Measurements from ENCODE around the gene FBXL4. TPM values are rescaled to one million over a fixed set of nuclear protein-coding genes. Genes with fewer than 3 reads are reported as not detected.

The FBXL4 gene
- total RNA-seq, 1 donor from 2014 or later = 30.9 TPM

DNA sequence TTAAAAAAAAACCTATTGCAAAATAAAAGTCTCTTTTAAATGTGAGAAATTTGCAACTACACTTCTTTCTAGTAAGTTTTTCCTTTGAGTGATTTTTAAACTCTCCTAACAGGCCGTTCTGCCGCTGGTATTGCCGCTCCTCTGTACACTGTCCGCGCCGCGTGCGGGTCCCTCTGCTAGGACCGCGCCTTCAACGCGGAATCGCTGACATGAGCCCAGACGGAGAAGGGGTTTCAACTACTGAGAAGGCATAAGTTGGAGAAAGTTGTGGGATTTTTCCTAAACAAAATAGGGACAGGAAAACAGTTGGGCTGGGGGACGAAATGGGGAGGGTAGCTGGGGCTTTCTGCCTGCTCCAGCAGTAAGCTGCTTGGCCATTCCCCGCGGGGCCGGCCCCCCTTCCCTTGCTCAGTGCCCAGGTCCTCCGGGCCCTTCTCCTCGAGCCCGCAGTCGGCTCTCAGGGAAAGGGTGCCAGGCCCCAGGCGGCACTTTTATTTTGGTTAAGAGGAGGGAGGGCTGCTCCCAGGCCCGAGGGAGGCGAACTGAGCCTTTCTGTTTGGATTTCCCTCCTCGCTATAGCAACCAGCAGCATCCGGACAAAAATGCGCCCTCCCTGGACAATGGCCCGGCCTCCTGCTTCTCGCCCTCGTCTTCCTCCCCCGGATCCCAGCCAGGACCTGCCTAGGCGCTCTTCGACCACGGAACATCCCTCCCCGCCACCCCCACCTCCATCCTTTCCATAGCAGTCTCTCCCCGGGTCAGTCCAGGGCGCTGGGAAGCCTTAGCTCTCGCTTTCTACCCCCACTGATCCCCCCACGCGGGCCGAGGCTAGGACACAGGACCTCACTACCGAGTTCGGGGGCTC, 120.2 kb downstream of the FBXL4 start:
- H3K9me3 Mint-ChIP-seq (ENCODE audit: unreplicated experiment) = peaks cover 4% of the 10 kb centered on the region
- peaks cover 37% of the 10 kb centered on the region for H3K4me1 Mint-ChIP-seq (ENCODE audit: low read depth, unreplicated experiment)
- no peaks in the 10 kb centered on the region for H3K36me3 Mint-ChIP-seq (ENCODE audit: unreplicated experiment)
- H3K27me3 Mint-ChIP-seq (ENCODE audit: unreplicated experiment) = peaks cover 17% of the 10 kb centered on the region
- DNase-seq = peak; percentile 54
- no peak overlapping the region for H3K27ac Mint-ChIP-seq (ENCODE audit: unreplicated experiment)
- peak overlapping the region; percentile 74 for H3K4me3 Mint-ChIP-seq (ENCODE audit: unreplicated experiment)
- TF ChIP-seq, protein P1, sequence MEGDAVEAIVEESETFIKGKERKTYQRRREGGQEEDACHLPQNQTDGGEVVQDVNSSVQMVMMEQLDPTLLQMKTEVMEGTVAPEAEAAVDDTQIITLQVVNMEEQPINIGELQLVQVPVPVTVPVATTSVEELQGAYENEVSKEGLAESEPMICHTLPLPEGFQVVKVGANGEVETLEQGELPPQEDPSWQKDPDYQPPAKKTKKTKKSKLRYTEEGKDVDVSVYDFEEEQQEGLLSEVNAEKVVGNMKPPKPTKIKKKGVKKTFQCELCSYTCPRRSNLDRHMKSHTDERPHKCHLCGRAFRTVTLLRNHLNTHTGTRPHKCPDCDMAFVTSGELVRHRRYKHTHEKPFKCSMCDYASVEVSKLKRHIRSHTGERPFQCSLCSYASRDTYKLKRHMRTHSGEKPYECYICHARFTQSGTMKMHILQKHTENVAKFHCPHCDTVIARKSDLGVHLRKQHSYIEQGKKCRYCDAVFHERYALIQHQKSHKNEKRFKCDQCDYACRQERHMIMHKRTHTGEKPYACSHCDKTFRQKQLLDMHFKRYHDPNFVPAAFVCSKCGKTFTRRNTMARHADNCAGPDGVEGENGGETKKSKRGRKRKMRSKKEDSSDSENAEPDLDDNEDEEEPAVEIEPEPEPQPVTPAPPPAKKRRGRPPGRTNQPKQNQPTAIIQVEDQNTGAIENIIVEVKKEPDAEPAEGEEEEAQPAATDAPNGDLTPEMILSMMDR (IDR thresholded peaks at IDR 0.05; ENCODE audit: partially characterized antibody, unreplicated experiment) = no peak

- H3K4me1 Mint-ChIP-seq (ENCODE audit: low read depth, unreplicated experiment) = peaks cover 31% of the 10 kb centered on the region
Observed at GRCh38 chr6:98825600-98826230, 122.0 kb downstream of the FBXL4 start.

DNA sequence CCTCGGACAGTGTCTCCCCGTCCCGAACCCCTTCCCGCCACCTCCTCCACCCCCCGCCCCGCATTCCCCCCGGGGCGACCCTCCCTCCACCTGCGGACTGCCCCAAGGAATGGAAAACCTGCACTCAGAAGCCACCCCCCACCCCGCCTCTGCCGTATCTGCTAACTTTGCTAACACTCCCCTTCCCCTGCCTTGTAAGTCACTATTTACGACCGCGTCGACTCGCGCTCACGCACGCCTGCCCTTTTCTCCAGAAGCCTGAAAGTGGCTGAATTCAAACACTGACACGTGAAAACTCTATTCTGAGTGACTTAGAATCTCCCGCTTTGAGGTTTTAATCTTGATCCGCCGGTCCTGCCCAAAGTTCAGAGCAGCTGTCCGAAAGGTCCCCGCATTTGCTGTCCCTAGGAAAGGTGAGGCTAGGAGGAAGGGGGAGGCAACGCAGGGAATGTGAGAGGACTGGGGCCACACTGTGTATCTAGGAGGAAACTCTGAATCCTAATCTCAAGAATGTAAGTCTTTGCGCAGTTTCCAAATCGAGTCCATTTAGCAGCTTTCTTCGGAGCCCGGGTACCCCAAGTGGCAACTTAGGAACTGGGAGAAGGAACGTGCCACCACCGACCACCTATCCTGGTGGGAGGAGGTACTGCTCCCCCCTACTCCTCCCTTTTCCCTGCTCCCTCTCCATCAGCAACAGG, 122.7 kb downstream of the FBXL4 start:
- Mint-ChIP-seq H3K9me3 (ENCODE audit: unreplicated experiment) (peaks cover 1% of the 10 kb centered on the region), H3K4me3 (ENCODE audit: unreplicated experiment) (peak overlapping the region; percentile 73), H3K4me1 (ENCODE audit: low read depth, unreplicated experiment) (peaks cover 28% of the 10 kb centered on the region), H3K27ac (ENCODE audit: unreplicated experiment) (no peak overlapping the region), H3K27me3 (ENCODE audit: unreplicated experiment) (peaks cover 8% of the 10 kb centered on the region), H3K36me3 (ENCODE audit: unreplicated experiment) (no peaks in the 10 kb centered on the region)
- no peak for DNase-seq
- TF ChIP-seq, protein P1 (IDR thresholded peaks at IDR 0.05; ENCODE audit: partially characterized antibody, unreplicated experiment) = no peak

More at GRCh38 chr6:98825600-98826230, 122.0 kb downstream of the FBXL4 start:
- H3K4me3 Mint-ChIP-seq (ENCODE audit: unreplicated experiment) = peak overlapping the region; percentile 73
- TF ChIP-seq, protein P1 (IDR thresholded peaks at IDR 0.05; ENCODE audit: partially characterized antibody, unreplicated experiment) = no peak
- peaks cover 3% of the 10 kb centered on the region for H3K9me3 Mint-ChIP-seq (ENCODE audit: unreplicated experiment)
- no peaks in the 10 kb centered on the region for H3K36me3 Mint-ChIP-seq (ENCODE audit: unreplicated experiment)
- H3K27ac Mint-ChIP-seq (ENCODE audit: unreplicated experiment) = no peak overlapping the region
- DNase-seq = no peak
- peaks cover 11% of the 10 kb centered on the region for H3K27me3 Mint-ChIP-seq (ENCODE audit: unreplicated experiment)

DNA sequence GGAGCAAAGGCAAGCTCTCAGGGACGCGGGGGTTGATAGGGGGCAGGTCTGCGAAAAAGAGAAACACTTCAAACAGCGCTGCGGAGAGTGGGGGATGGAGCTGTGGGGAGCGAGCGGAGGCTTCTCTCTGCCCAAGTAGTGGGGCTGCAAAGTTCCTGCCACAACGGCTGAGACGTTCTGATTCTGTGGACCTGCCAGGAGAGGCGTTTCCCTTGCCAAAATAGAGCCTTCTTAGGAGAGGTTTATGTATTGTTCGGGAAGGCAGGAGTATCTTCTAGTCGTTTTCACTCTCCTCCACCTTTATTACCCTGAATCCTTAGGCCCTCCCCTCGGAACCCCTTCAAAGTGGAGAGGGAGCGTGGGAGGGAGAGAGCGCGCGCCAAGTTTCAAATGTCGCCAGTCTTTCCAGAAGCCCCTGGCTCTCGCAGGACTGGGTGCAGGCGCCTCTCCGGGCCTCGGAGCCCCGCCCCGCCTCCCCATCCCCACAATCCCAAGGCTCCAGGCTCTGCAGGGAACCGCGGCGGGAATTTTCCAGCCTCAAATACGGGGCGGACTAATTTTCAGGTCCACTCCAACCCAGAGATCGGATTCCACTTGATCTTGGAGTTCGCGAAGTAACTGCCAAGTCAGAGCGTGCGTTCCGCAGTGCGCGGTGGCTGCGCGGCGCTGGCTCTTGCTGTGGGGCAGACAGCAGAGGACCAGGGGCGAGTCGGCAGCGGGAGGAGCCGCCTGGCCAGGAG, 123.4 kb downstream of the FBXL4 start:
- TF ChIP-seq, protein P1 (IDR thresholded peaks at IDR 0.05; ENCODE audit: partially characterized antibody, unreplicated experiment) = no peak
- DNase-seq = peak; percentile 58
- Mint-ChIP-seq H3K36me3 (ENCODE audit: unreplicated experiment) (no peaks in the 10 kb centered on the region), H3K27me3 (ENCODE audit: unreplicated experiment) (peaks cover 8% of the 10 kb centered on the region), H3K27ac (ENCODE audit: unreplicated experiment) (no peak overlapping the region), H3K9me3 (ENCODE audit: unreplicated experiment) (peaks cover 3% of the 10 kb centered on the region), H3K4me3 (ENCODE audit: unreplicated experiment) (peak overlapping the region; percentile 91), H3K4me1 (ENCODE audit: low read depth, unreplicated experiment) (peaks cover 26% of the 10 kb centered on the region)
